Heart left ventricle (tissue), 16 donors: Measurements from ENCODE around the gene HSPA12A. TPM values are rescaled to one million over a fixed set of nuclear protein-coding genes. Genes with fewer than 3 reads are reported as not detected.
A peak's percentile ranks its signal among the peaks of the same experiment; 100 is the strongest.

ENCODE experiments used
- ATAC-seq, 4 donors: fragments of 200-7000 bp; cut with Tn5 transposase; one replicate each; pipeline ENCODE4 v1.9.1; 2020 to 2022; ENCODE audit warnings: moderate library complexity in 4 of 4, mild to moderate bottlenecking in 3 of 4, moderate number of reproducible peaks in 1 of 4
- DNase-seq, 5 donors: peaks; one replicate each; pipeline ENCODE4 v3.0.0-alpha.2; 2020
- H3K27ac ChIP-seq, 12 donors: fragments of 200-600 bp; sonication (generic) in 4 of 12; one replicate each; pipeline versions ENCODE4 v1.5.0 to v1.8.0; 2016 to 2022; ENCODE audit warnings: mild to moderate bottlenecking in 2 of 12
- H3K27me3 ChIP-seq, 9 donors: fragments of 200-600 bp; sonication (generic) in 2 of 9; one replicate each; pipeline versions ENCODE4 v1.5.1 to v1.8.0; 2016 to 2022; ENCODE audit warnings: mild to moderate bottlenecking in 3 of 9
- H3K36me3 ChIP-seq, 9 donors: fragments of 200-600 bp; sonication (generic) in 2 of 9; one replicate each; pipeline versions ENCODE4 v1.5.0 to v1.8.0; 2018 to 2022; ENCODE audit warnings: mild to moderate bottlenecking in 2 of 9
- H3K4me1 ChIP-seq, 12 donors: fragments of 200-600 bp; sonication (generic) in 4 of 12; one replicate each; pipeline versions ENCODE4 v1.5.0 to v1.8.0; 2016 to 2022; ENCODE audit warnings: mild to moderate bottlenecking in 3 of 12
- H3K4me3 ChIP-seq, 12 donors: fragments of 200-600 bp; sonication (generic) in 4 of 12; one replicate each; pipeline versions ENCODE4 v1.5.0 to v1.8.0; 2017 to 2022; ENCODE audit warnings: mild to moderate bottlenecking in 9 of 12, moderate library complexity in 4 of 12
- H3K9me3 ChIP-seq, 12 donors: fragments of 200-600 bp; sonication (generic) in 4 of 12; one replicate each; pipeline versions ENCODE4 v1.5.0 to v1.8.0; 2016 to 2022; ENCODE audit warnings: mild to moderate bottlenecking in 1 of 12
- CTCF ChIP-seq, 12 donors: fragments of 200-600 bp; sonication (generic) in 4 of 12; IDR thresholded peaks; one replicate each; pipeline versions ENCODE4 v1.5.0 to v1.8.0; 2018 to 2022; ENCODE audit warnings: antibody characterized with exemption in 12 of 12, mild to moderate bottlenecking in 5 of 12
- POLR2A ChIP-seq, 2 donors: fragments of 450-650 bp; IDR thresholded peaks; one replicate each; pipeline ENCODE4 v1.6.1; 2017; ENCODE audit warnings: antibody characterized with exemption in 2 of 2, mild to moderate bottlenecking in 2 of 2, moderate library complexity in 2 of 2
- WGBS, 4 donors: extraction: QIAGEN DNeasy Blood & Tissue Kit in 2 of 4; methylation state at CpG; one replicate each; pipeline versions ENCODE4 v1.1.5 to v1.1.7; 2013 to 2018; 5-methylcytosine and 5-hydroxymethylcytosine counted together
- intact Hi-C, 10 donors: fragments of 100-400 bp; cut with DNase I; formaldehyde crosslinking; loops; one replicate each; pipeline versions ENCODE4 v1.11.1 to v1.14.2; 2022
- polyA plus RNA-seq, 2 donors: library from polyadenylated mRNA; stranded (reverse); fragments of 200-250 nt; gene quantifications; one replicate each; pipeline ENCODE4 v1.2.3, GENCODE V29; 2013
- total RNA-seq, 9 donors: library from RNA; depleted of rRNA in 2 of 9; stranded (reverse); fragments of >200 nt in 2 of 9; fragmentation: NEBNext Ultra II Directional in 3 of 9; extraction: Animal tissue kit (Norgen Biotek cat#: 25700) in 3 of 9; gene quantifications; one replicate each; pipeline versions ENCODE4 v1.1.0 to v1.2.4, GENCODE V29; 2016 to 2023
- donor health status: ischemic (EF 13 %, LVEDD 7.1; RV severe dilation, severe dysfunction).
- donor health status: healthy with polysubstance abuse.
- donor health status: DM: no; HTN: yes; CAD: no.
- donor health status: DM: no; HTN: no; CAD: no.
- donor health status: ischemic (EF 25% LVEDD 6.9; RV normal size, moderate dysfunction).
- donor health status: ischemic (EF 25% LVEDD 5.7; RV mildly dilated, moderate dysfunction).
- donor health status: healthy.
- donor health status: DM: yes; HTN: yes; CAD: no.
- donor health status: ischemic (EF 35%, LVEDD 5.7; RV mildly dilated, moderate dysfunction).
- donor health status: nonischemic (EF 11% LVEDD 7.7; RV severe dilation, severe dysfunction).
- donor health status: DM: yes; HTN: yes; CAD: no.
- donor health status: PGD.
- donor health status: ischemic (EF 29% LVEDD 5.4; RV normal size, mild dysfunction).
- donor health status: nonischemic (EF 23%, LVEDD 6.1; RV moderate dilation, normal function).

HSPA12A gene
- total and polyA plus RNA-seq, 11 donors, result 4.7 to 17.0 (median 13.5) TPM

GRCh38 chr10:116708877-116709276 lies 33.5 kb downstream of the HSPA12A start:
- TF ChIP-seq POLR2A (IDR thresholded peaks at IDR 0.05) (no peak), CTCF (IDR thresholded peaks at IDR 0.05) (no peak)
- DNase-seq, result no peak
- Histone ChIP-seq H3K9me3 (no peaks in the 10 kb centered on the region), H3K36me3 (no peaks in the 10 kb centered on the region), H3K27ac (no peak overlapping the region), H3K4me1 (peaks cover 0 to 19% (median 6%) of the 10 kb centered on the region in 12 donors), H3K27me3 (no peaks in the 10 kb centered on the region), H3K4me3 (no peak overlapping the region)
- intact Hi-C loops, result no loop called here
- 82 to 91% (median 87%) methylated on average over 4 of the region's 4 CpGs for WGBS, 4 donors
- ATAC-seq, result no peak

- Histone ChIP-seq H3K4me1 (peaks cover 0 to 19% (median 6%) of the 10 kb centered on the region in 12 donors), H3K36me3 (peaks cover 0 to 3% (median 0%) of the 10 kb centered on the region in 9 donors), H3K27ac (no peak overlapping the region), H3K27me3 (no peaks in the 10 kb centered on the region), H3K9me3 (no peaks in the 10 kb centered on the region), H3K4me3 (no peak overlapping the region)
- ATAC-seq (peak in 2 of 4 donors; percentile 60 to 87), DNase-seq (no peak)
- TF ChIP-seq CTCF (IDR thresholded peaks at IDR 0.05), result no peak
- no peak for TF ChIP-seq POLR2A (IDR thresholded peaks at IDR 0.05)
- intact Hi-C loops, result no loop called here
- 66 to 77% (median 71%) methylated on average over 2 of the region's 2 CpGs for WGBS, 4 donors
These were observed 34.0 kb downstream of the HSPA12A start for GRCh38 chr10:116708391-116708821.

GRCh38 chr10:116707981-116708380 lies 34.4 kb downstream of the HSPA12A start:
- Histone ChIP-seq H3K9me3 (no peaks in the 10 kb centered on the region), H3K27ac (no peak overlapping the region), H3K27me3 (no peaks in the 10 kb centered on the region), H3K4me3 (no peak overlapping the region), H3K36me3 (peaks cover 0 to 3% (median 0%) of the 10 kb centered on the region in 9 donors), H3K4me1 (peaks cover 0 to 19% (median 6%) of the 10 kb centered on the region in 12 donors)
- TF ChIP-seq CTCF (IDR thresholded peaks at IDR 0.05), result no peak
- TF ChIP-seq POLR2A (IDR thresholded peaks at IDR 0.05), result no peak
- DNase-seq (no peak), ATAC-seq (peak in 1 of 4 donors; percentile 11)
- intact Hi-C loops, result no loop called here
- 70 to 74% (median 72%) methylated on average over 11 to 14 of the region's 14 CpGs for WGBS, 4 donors

GRCh38 chr10:116706281-116706680 lies 36.1 kb downstream of the HSPA12A start:
- no peaks in the 10 kb centered on the region for H3K27me3 ChIP-seq
- no peak for ATAC-seq

More at GRCh38 chr10:116706281-116706680, 36.1 kb downstream of the HSPA12A start:
- H3K27ac ChIP-seq, result no peak overlapping the region
- H3K4me3 ChIP-seq, result no peak overlapping the region
- TF ChIP-seq POLR2A (IDR thresholded peaks at IDR 0.05), result no peak
- TF ChIP-seq CTCF (IDR thresholded peaks at IDR 0.05), result no peak
- no peak for DNase-seq
- peaks cover 0 to 19% (median 6%) of the 10 kb centered on the region in 12 donors for H3K4me1 ChIP-seq
- intact Hi-C loops, result no loop called here
- peaks cover 0 to 3% (median 0%) of the 10 kb centered on the region in 9 donors for H3K36me3 ChIP-seq
- 73 to 91% (median 80%) methylated on average over 9 of the region's 9 CpGs for WGBS, 4 donors
- H3K9me3 ChIP-seq, result no peaks in the 10 kb centered on the region
